Endothelial cell of umbilical vein (primary cell): Measurements from ENCODE around the gene B4GALNT3.

Source experiments
- POLR2A ChIP-seq: IDR thresholded peaks from 2 replicates; pipeline ENCODE4 v1.6.1; 2012; ENCODE audit warnings: low read depth, mild to moderate bottlenecking, control low read depth, low read length
- TF ChIP-seq, protein P1 (sequence below), 2 donors: IDR thresholded peaks; 1 replicate in 1 of 2; 2 replicates in 1 of 2; pipeline ENCODE4 v1.5.1; 2011; ENCODE audit warnings: low read length in 2 of 2, mild to moderate bottlenecking in 2 of 2, moderate library complexity in 2 of 2, control low read depth in 1 of 2, inconsistent platforms in 1 of 2, low read depth in 1 of 2; ENCODE audit not compliant: insufficient read depth in 1 of 2; ENCODE audit errors: extremely low read depth in 1 of 2

DNA sequence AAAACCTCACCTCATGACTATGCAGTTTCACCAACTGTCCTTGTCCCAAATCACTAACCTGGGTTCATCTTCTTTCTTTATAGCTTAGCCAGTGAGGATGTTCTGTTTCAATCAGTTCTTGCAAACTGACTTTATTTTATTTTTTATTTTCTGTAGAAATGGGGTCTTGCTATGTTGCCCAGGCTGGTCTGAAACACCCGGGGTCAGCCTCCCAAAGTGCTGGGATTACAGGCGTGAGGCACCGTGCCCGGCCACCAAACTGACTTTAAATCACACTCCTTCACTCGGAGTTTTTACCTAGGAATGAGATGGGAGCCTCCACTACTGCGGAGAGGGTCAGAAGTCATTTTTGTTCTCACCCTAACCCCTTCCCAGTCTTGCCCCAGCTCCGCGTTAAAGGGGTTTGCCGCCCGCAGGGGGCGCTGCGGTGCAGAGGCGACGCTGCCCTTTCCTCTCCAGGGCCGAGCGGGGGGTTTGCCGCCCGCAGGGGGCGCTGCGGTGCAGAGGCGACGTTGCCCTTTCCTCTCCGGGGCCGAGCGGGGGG, 7.0 kb upstream of the B4GALNT3 start:
- TF ChIP-seq POLR2A = no peak
- TF ChIP-seq, protein P1, sequence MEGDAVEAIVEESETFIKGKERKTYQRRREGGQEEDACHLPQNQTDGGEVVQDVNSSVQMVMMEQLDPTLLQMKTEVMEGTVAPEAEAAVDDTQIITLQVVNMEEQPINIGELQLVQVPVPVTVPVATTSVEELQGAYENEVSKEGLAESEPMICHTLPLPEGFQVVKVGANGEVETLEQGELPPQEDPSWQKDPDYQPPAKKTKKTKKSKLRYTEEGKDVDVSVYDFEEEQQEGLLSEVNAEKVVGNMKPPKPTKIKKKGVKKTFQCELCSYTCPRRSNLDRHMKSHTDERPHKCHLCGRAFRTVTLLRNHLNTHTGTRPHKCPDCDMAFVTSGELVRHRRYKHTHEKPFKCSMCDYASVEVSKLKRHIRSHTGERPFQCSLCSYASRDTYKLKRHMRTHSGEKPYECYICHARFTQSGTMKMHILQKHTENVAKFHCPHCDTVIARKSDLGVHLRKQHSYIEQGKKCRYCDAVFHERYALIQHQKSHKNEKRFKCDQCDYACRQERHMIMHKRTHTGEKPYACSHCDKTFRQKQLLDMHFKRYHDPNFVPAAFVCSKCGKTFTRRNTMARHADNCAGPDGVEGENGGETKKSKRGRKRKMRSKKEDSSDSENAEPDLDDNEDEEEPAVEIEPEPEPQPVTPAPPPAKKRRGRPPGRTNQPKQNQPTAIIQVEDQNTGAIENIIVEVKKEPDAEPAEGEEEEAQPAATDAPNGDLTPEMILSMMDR (IDR thresholded peaks at IDR 0.05; ENCODE audit: extremely low read depth in 1 of 2, insufficient read depth in 1 of 2, low read depth in 1 of 2, low read length in 2 of 2) = peak in 1 of 2 donors; percentile 27
